GM23338 (cell line): Measurements from ENCODE around the gene DGKD. TPM values are rescaled to one million over a fixed set of nuclear protein-coding genes. Genes with fewer than 3 reads are reported as not detected.

Source experiments
- ATAC-seq: fragments of 200-7000 bp; cut with Tn5 transposase; 3 replicates; pipeline ENCODE4 v1.9.1; 2020
- DNase-seq: peaks from one replicate; pipeline ENCODE4 v3.0.0-alpha.2; 2015; ENCODE audit warnings: low spot score
- H2AFZ ChIP-seq: fragments of 200-600 bp; sonication (generic); 2 replicates; pipeline ENCODE4 v1.8.0; 2016; ENCODE audit warnings: antibody characterized with exemption, mild to moderate bottlenecking, moderate library complexity
- H3F3A ChIP-seq: fragments of 200-600 bp; sonication (generic); replicated peaks from 2 replicates; pipeline ENCODE4 v1.8.0; 2017; ENCODE audit warnings: antibody characterized with exemption, mixed run types, low read depth
- H3K27ac ChIP-seq: fragments of 200-600 bp; sonication (generic); 2 replicates; pipeline ENCODE4 v1.6.1; 2016; ENCODE audit warnings: low read depth
- H3K27me3 ChIP-seq: fragments of 200-600 bp; sonication (generic); 2 replicates; pipeline ENCODE4 v1.8.0; 2016; ENCODE audit warnings: mild to moderate bottlenecking, mixed run types, moderate library complexity; ENCODE audit not compliant: insufficient read depth
- H3K36me3 ChIP-seq: fragments of 200-600 bp; sonication (generic); 2 replicates; pipeline ENCODE4 v1.8.0; 2016; ENCODE audit warnings: mild to moderate bottlenecking; ENCODE audit not compliant: insufficient read depth
- H3K4me1 ChIP-seq: fragments of 200-600 bp; sonication (generic); 2 replicates; pipeline ENCODE4 v1.8.0; 2016; ENCODE audit warnings: mild to moderate bottlenecking, moderate library complexity; ENCODE audit not compliant: insufficient read depth
- H3K4me2 ChIP-seq: fragments of 200-600 bp; sonication (generic); 2 replicates; pipeline ENCODE4 v1.7.1; 2017; ENCODE audit warnings: mixed run types
- H3K4me3 ChIP-seq: fragments of 200-600 bp; sonication (generic); 2 replicates; pipeline ENCODE4 v1.6.1; 2016; ENCODE audit warnings: mixed run types
- H3K79me2 ChIP-seq: fragments of 200-600 bp; sonication (generic); replicated peaks from 2 replicates; pipeline ENCODE4 v1.8.0; 2017; ENCODE audit warnings: mild to moderate bottlenecking; ENCODE audit not compliant: insufficient read depth
- H3K9me2 ChIP-seq: fragments of 200-600 bp; sonication (generic); 2 replicates; pipeline ENCODE4 v1.8.0; 2017; ENCODE audit not compliant: insufficient read depth
- H4K20me1 ChIP-seq: fragments of 200-600 bp; sonication (generic); replicated peaks from 2 replicates; pipeline ENCODE4 v1.8.0; 2017; ENCODE audit warnings: mild to moderate bottlenecking; ENCODE audit not compliant: insufficient read depth
- H3K27ac Mint-ChIP-seq: 2 replicates; pipeline ENCODE4 v1.8.0; 2020; ENCODE audit warnings: inconsistent platforms, mild to moderate bottlenecking, moderate library complexity, mixed read lengths
- H3K27me3 Mint-ChIP-seq: 3 replicates; pipeline ENCODE4 v1.8.0; 2022; ENCODE audit warnings: low read depth, mild to moderate bottlenecking, moderate library complexity, mixed read lengths, inconsistent platforms; ENCODE audit not compliant: insufficient read depth, poor library complexity
- H3K36me3 Mint-ChIP-seq: 3 replicates; pipeline ENCODE4 v1.8.0; 2021; ENCODE audit warnings: low read depth, mild to moderate bottlenecking, inconsistent platforms, moderate library complexity, mixed read lengths
- H3K4me1 Mint-ChIP-seq: 3 replicates; pipeline ENCODE4 v1.8.0; 2020; ENCODE audit warnings: mild to moderate bottlenecking, inconsistent platforms, mixed read lengths
- H3K4me3 Mint-ChIP-seq: 3 replicates; pipeline ENCODE4 v1.8.0; 2021; ENCODE audit warnings: moderate library complexity, mild to moderate bottlenecking, inconsistent platforms, mixed read lengths
- H3K9me3 Mint-ChIP-seq: 3 replicates; pipeline ENCODE4 v1.8.0; 2020; ENCODE audit warnings: moderate library complexity, mild to moderate bottlenecking, inconsistent platforms, mixed read lengths
- CREB1 ChIP-seq: fragments of 250-450 bp; sonication (Bioruptor Pico); IDR thresholded peaks from 2 replicates; pipeline ENCODE4 v1.5.0; 2020; ENCODE audit warnings: low read depth, mild to moderate bottlenecking, moderate library complexity
- CTCF ChIP-seq, 2 experiments: fragments of 200-600 bp in 1 of 2; sonication (generic) in 1 of 2; conservative IDR thresholded peaks; 2 replicates each; pipeline versions ENCODE4 v1.5.1 to v1.6.1; 2016 to 2017; ENCODE audit warnings: antibody characterized with exemption in 2 of 2, low read depth in 2 of 2, mild to moderate bottlenecking in 2 of 2, moderate library complexity in 1 of 2
- ETS1 ChIP-seq: IDR thresholded peaks from 2 replicates; pipeline ENCODE4 v1.6.1; 2016; ENCODE audit warnings: antibody characterized with exemption
- EZH2 ChIP-seq: fragments of 200-600 bp; sonication (generic); IDR thresholded peaks from one replicate; pipeline ENCODE4 v1.8.0; 2017; ENCODE audit warnings: antibody characterized with exemption, mild to moderate bottlenecking, low read depth; ENCODE audit not compliant: unreplicated experiment
- EZH2phosphoT487 ChIP-seq: fragments of 200-600 bp; sonication (generic); IDR thresholded peaks from one replicate; pipeline ENCODE4 v1.8.1; 2018; ENCODE audit warnings: antibody characterized with exemption; ENCODE audit not compliant: unreplicated experiment
- JUNB ChIP-seq: IDR thresholded peaks from one replicate; pipeline ENCODE4 v1.6.1; 2016; ENCODE audit warnings: antibody characterized with exemption; ENCODE audit not compliant: unreplicated experiment
- NANOG ChIP-seq: IDR thresholded peaks from 2 replicates; pipeline ENCODE4 v1.6.1; 2016; ENCODE audit warnings: antibody characterized with exemption, borderline replicate concordance
- POLR2AphosphoS5 ChIP-seq: IDR thresholded peaks from 2 replicates; pipeline ENCODE4 v1.6.1; 2016; ENCODE audit warnings: antibody characterized with exemption, low read depth
- REST ChIP-seq: IDR thresholded peaks from one replicate; pipeline ENCODE4 v1.6.1; 2018; ENCODE audit warnings: antibody characterized with exemption; ENCODE audit not compliant: unreplicated experiment
- STAT1 ChIP-seq: IDR thresholded peaks from one replicate; pipeline ENCODE4 v1.6.1; 2016; ENCODE audit warnings: antibody characterized with exemption; ENCODE audit not compliant: unreplicated experiment
- ZNF114 ChIP-seq: fragments of 250-450 bp; sonication (Bioruptor Pico); IDR thresholded peaks from 2 replicates; pipeline ENCODE4 v1.5.0; 2020; ENCODE audit warnings: mild to moderate bottlenecking, moderate library complexity
- ZNF331 ChIP-seq: fragments of 250-450 bp; sonication (Bioruptor Pico); IDR thresholded peaks from 2 replicates; pipeline ENCODE4 v1.5.0; 2020; ENCODE audit warnings: low read depth, mild to moderate bottlenecking, moderate library complexity
- polyA plus RNA-seq: library from polyadenylated mRNA; unstranded; fragments of >200 nt; fragmentation: Nextera tagmentation; extraction: Ambion mirVana; gene quantifications from 2 replicates; pipeline ENCODE4 v1.2.1, GENCODE V29; 2016
- total RNA-seq: library from RNA; depleted of rRNA; stranded (reverse); fragments of >200 nt; shearing (Covaris generic); gene quantifications from 2 replicates; pipeline ENCODE4 v1.2.3, GENCODE V29; 2014
- TF ChIP-seq, protein P1 (sequence below): fragments of 250-450 bp; sonication (Bioruptor Pico); IDR thresholded peaks from 2 replicates; pipeline ENCODE4 v1.5.0; 2020; ENCODE audit warnings: mild to moderate bottlenecking, moderate library complexity

The DGKD gene
- total and polyA plus RNA-seq, 2 experiments from 2014 or later, result 11.1 to 23.4 TPM

GRCh38 chr2:233410196-233410760 lies 56.0 kb downstream of the DGKD start:
- ATAC-seq (no peak), DNase-seq (no peak)
- Histone ChIP-seq H3F3A (no peaks in the 10 kb centered on the region), H4K20me1 (no peaks in the 10 kb centered on the region), H3K4me1 (no peaks in the 10 kb centered on the region), H3K27ac (no peak overlapping the region), H3K9me2 (no peaks in the 10 kb centered on the region), H3K4me2 (no peak overlapping the region), H3K36me3 (peaks cover 8% of the 10 kb centered on the region; the same call in 1 of the 2 replicates), H3K4me3 (no peak overlapping the region), H3K79me2 (peaks cover 11% of the 10 kb centered on the region), H2AFZ (no peak overlapping the region), H3K27me3 (no peaks in the 10 kb centered on the region)
- no peak overlapping the region for H3K4me3 Mint-ChIP-seq
- H3K27ac Mint-ChIP-seq, result no peak overlapping the region
- peaks cover 25% of the 10 kb centered on the region for H3K36me3 Mint-ChIP-seq
- TF ChIP-seq POLR2AphosphoS5 (no peak), ZNF114 (CRISPR knock-in tag) (no peak), EZH2 (no peak), CREB1 (CRISPR knock-in tag) (no peak), ETS1 (no peak), REST (no peak), JUNB (no peak), STAT1 (no peak), NANOG (no peak), ZNF331 (no peak), CTCF (conservative IDR thresholded peaks at IDR 0.05; ENCODE audit: low read depth in 2 of 2) (no peak), EZH2phosphoT487 (no peak)
- TF ChIP-seq, protein P1, sequence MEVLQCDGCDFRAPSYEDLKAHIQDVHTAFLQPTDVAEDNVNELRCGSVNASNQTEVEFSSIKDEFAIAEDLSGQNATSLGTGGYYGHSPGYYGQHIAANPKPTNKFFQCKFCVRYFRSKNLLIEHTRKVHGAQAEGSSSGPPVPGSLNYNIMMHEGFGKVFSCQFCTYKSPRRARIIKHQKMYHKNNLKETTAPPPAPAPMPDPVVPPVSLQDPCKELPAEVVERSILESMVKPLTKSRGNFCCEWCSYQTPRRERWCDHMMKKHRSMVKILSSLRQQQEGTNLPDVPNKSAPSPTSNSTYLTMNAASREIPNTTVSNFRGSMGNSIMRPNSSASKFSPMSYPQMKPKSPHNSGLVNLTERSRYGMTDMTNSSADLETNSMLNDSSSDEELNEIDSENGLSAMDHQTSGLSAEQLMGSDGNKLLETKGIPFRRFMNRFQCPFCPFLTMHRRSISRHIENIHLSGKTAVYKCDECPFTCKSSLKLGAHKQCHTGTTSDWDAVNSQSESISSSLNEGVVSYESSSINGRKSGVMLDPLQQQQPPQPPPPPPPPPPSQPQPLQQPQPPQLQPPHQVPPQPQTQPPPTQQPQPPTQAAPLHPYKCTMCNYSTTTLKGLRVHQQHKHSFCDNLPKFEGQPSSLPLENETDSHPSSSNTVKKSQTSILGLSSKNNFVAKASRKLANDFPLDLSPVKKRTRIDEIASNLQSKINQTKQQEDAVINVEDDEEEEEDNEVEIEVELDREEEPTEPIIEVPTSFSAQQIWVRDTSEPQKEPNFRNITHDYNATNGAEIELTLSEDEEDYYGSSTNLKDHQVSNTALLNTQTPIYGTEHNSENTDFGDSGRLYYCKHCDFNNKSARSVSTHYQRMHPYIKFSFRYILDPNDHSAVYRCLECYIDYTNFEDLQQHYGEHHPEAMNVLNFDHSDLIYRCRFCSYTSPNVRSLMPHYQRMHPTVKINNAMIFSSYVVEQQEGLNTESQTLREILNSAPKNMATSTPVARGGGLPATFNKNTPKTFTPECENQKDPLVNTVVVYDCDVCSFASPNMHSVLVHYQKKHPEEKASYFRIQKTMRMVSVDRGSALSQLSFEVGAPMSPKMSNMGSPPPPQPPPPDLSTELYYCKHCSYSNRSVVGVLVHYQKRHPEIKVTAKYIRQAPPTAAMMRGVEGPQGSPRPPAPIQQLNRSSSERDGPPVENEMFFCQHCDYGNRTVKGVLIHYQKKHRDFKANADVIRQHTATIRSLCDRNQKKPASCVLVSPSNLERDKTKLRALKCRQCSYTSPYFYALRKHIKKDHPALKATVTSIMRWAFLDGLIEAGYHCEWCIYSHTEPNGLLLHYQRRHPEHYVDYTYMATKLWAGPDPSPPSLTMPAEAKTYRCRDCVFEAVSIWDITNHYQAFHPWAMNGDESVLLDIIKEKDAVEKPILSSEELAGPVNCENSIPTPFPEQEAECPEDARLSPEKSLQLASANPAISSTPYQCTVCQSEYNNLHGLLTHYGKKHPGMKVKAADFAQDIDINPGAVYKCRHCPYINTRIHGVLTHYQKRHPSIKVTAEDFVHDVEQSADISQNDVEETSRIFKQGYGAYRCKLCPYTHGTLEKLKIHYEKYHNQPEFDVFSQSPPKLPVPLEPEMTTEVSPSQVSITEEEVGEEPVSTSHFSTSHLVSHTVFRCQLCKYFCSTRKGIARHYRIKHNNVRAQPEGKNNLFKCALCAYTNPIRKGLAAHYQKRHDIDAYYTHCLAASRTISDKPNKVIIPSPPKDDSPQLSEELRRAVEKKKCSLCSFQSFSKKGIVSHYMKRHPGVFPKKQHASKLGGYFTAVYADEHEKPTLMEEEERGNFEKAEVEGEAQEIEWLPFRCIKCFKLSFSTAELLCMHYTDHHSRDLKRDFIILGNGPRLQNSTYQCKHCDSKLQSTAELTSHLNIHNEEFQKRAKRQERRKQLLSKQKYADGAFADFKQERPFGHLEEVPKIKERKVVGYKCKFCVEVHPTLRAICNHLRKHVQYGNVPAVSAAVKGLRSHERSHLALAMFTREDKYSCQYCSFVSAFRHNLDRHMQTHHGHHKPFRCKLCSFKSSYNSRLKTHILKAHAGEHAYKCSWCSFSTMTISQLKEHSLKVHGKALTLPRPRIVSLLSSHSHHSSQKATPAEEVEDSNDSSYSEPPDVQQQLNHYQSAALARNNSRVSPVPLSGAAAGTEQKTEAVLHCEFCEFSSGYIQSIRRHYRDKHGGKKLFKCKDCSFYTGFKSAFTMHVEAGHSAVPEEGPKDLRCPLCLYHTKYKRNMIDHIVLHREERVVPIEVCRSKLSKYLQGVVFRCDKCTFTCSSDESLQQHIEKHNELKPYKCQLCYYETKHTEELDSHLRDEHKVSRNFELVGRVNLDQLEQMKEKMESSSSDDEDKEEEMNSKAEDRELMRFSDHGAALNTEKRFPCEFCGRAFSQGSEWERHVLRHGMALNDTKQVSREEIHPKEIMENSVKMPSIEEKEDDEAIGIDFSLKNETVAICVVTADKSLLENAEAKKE, result no peak
- no peaks in the 10 kb centered on the region for H3K4me1 Mint-ChIP-seq
- H3K9me3 Mint-ChIP-seq, result peaks cover 18% of the 10 kb centered on the region
- no peaks in the 10 kb centered on the region for H3K27me3 Mint-ChIP-seq
